Stimulated activated naive CD8-positive, alpha-beta T cell treated with anti-CD3 and anti-CD28 coated beads, Interleukin-15, Interleukin-2, amounts not matched to agents 100 ng/mL and 50 ng/mL, for 24 hours (primary cell): ENCODE data around the gene SRGAP3.

Source experiments
- H3K27ac Mint-ChIP-seq: one replicate; pipeline ENCODE4 v1.8.0; 2021; ENCODE audit warnings: mild to moderate bottlenecking, mixed read lengths
- H3K27me3 Mint-ChIP-seq: one replicate; pipeline ENCODE4 v1.8.0; 2021; ENCODE audit warnings: mixed read lengths
- H3K36me3 Mint-ChIP-seq: one replicate; pipeline ENCODE4 v1.8.0; 2021; ENCODE audit warnings: low read depth, mixed read lengths
- H3K4me1 Mint-ChIP-seq: one replicate; pipeline ENCODE4 v1.8.0; 2021; ENCODE audit warnings: low read depth, mixed read lengths
- H3K4me3 Mint-ChIP-seq: one replicate; pipeline ENCODE4 v1.8.0; 2021; ENCODE audit warnings: mild to moderate bottlenecking, mixed read lengths
- H3K9me3 Mint-ChIP-seq: one replicate; pipeline ENCODE4 v1.8.0; 2021; ENCODE audit warnings: mixed read lengths

Gene SRGAP3

GRCh38 chr3:9037144-9037711 lies 212.2 kb downstream of the SRGAP3 start:
- H3K27me3 Mint-ChIP-seq = no peaks in the 10 kb centered on the region
- H3K9me3 Mint-ChIP-seq = no peaks in the 10 kb centered on the region
- H3K4me1 Mint-ChIP-seq = no peaks in the 10 kb centered on the region
- no peak overlapping the region for H3K4me3 Mint-ChIP-seq
- H3K36me3 Mint-ChIP-seq = no peaks in the 10 kb centered on the region
- H3K27ac Mint-ChIP-seq = no peak overlapping the region

GRCh38 chr3:9036404-9037131 lies 212.9 kb downstream of the SRGAP3 start:
- Mint-ChIP-seq H3K27me3 (no peaks in the 10 kb centered on the region), H3K9me3 (no peaks in the 10 kb centered on the region), H3K27ac (no peak overlapping the region), H3K4me3 (no peak overlapping the region), H3K4me1 (no peaks in the 10 kb centered on the region), H3K36me3 (no peaks in the 10 kb centered on the region)

- Mint-ChIP-seq H3K4me1 (no peaks in the 10 kb centered on the region), H3K4me3 (no peak overlapping the region), H3K27me3 (no peaks in the 10 kb centered on the region), H3K36me3 (no peaks in the 10 kb centered on the region), H3K27ac (no peak overlapping the region), H3K9me3 (no peaks in the 10 kb centered on the region)
Observed at GRCh38 chr3:9035961-9036360, 213.5 kb downstream of the SRGAP3 start.

- H3K36me3 Mint-ChIP-seq = no peaks in the 10 kb centered on the region
- no peak overlapping the region for H3K4me3 Mint-ChIP-seq
- H3K27ac Mint-ChIP-seq = no peak overlapping the region
- no peaks in the 10 kb centered on the region for H3K9me3 Mint-ChIP-seq
- H3K27me3 Mint-ChIP-seq = no peaks in the 10 kb centered on the region
- no peaks in the 10 kb centered on the region for H3K4me1 Mint-ChIP-seq
Observed at GRCh38 chr3:9035473-9035872, 214.0 kb downstream of the SRGAP3 start.

- no peaks in the 10 kb centered on the region for H3K27me3 Mint-ChIP-seq
- no peak overlapping the region for H3K4me3 Mint-ChIP-seq
- no peaks in the 10 kb centered on the region for H3K9me3 Mint-ChIP-seq
- no peak overlapping the region for H3K27ac Mint-ChIP-seq
- no peaks in the 10 kb centered on the region for H3K4me1 Mint-ChIP-seq
- H3K36me3 Mint-ChIP-seq = no peaks in the 10 kb centered on the region
Observed at GRCh38 chr3:9033867-9034266, 215.6 kb downstream of the SRGAP3 start.

GRCh38 chr3:9032231-9032777 lies 217.1 kb downstream of the SRGAP3 start:
- no peaks in the 10 kb centered on the region for H3K9me3 Mint-ChIP-seq
- H3K4me3 Mint-ChIP-seq = no peak overlapping the region
- no peaks in the 10 kb centered on the region for H3K27me3 Mint-ChIP-seq
- H3K27ac Mint-ChIP-seq = no peak overlapping the region
- no peaks in the 10 kb centered on the region for H3K4me1 Mint-ChIP-seq
- H3K36me3 Mint-ChIP-seq = no peaks in the 10 kb centered on the region

- Mint-ChIP-seq H3K27ac (no peak overlapping the region), H3K27me3 (no peaks in the 10 kb centered on the region), H3K4me3 (no peak overlapping the region), H3K9me3 (no peaks in the 10 kb centered on the region), H3K36me3 (no peaks in the 10 kb centered on the region), H3K4me1 (no peaks in the 10 kb centered on the region)
Observed at GRCh38 chr3:9030034-9030433, 219.4 kb downstream of the SRGAP3 start.

GRCh38 chr3:9028134-9028533 lies 221.3 kb downstream of the SRGAP3 start:
- Mint-ChIP-seq H3K4me1 (no peaks in the 10 kb centered on the region), H3K4me3 (no peak overlapping the region), H3K27me3 (no peaks in the 10 kb centered on the region), H3K36me3 (no peaks in the 10 kb centered on the region), H3K27ac (no peak overlapping the region), H3K9me3 (no peaks in the 10 kb centered on the region)

- no peaks in the 10 kb centered on the region for H3K27me3 Mint-ChIP-seq
- H3K27ac Mint-ChIP-seq = no peak overlapping the region
- no peaks in the 10 kb centered on the region for H3K4me1 Mint-ChIP-seq
- H3K4me3 Mint-ChIP-seq = no peak overlapping the region
- H3K36me3 Mint-ChIP-seq = no peaks in the 10 kb centered on the region
- H3K9me3 Mint-ChIP-seq = no peaks in the 10 kb centered on the region
Observed at GRCh38 chr3:9026320-9027045, 223.0 kb downstream of the SRGAP3 start.

GRCh38 chr3:9024341-9024740 lies 225.1 kb downstream of the SRGAP3 start:
- Mint-ChIP-seq H3K27me3 (no peaks in the 10 kb centered on the region), H3K27ac (no peak overlapping the region), H3K4me1 (no peaks in the 10 kb centered on the region), H3K4me3 (no peak overlapping the region), H3K9me3 (no peaks in the 10 kb centered on the region), H3K36me3 (no peaks in the 10 kb centered on the region)

GRCh38 chr3:9023226-9023590 lies 226.2 kb downstream of the SRGAP3 start:
- Mint-ChIP-seq H3K4me1 (no peaks in the 10 kb centered on the region), H3K27me3 (no peaks in the 10 kb centered on the region), H3K4me3 (no peak overlapping the region), H3K27ac (no peak overlapping the region), H3K9me3 (no peaks in the 10 kb centered on the region), H3K36me3 (no peaks in the 10 kb centered on the region)

GRCh38 chr3:9022305-9023225 lies 226.9 kb downstream of the SRGAP3 start:
- H3K27me3 Mint-ChIP-seq = no peaks in the 10 kb centered on the region
- H3K27ac Mint-ChIP-seq = no peak overlapping the region
- H3K9me3 Mint-ChIP-seq = no peaks in the 10 kb centered on the region
- no peak overlapping the region for H3K4me3 Mint-ChIP-seq
- no peaks in the 10 kb centered on the region for H3K36me3 Mint-ChIP-seq
- no peaks in the 10 kb centered on the region for H3K4me1 Mint-ChIP-seq

- Mint-ChIP-seq H3K9me3 (no peaks in the 10 kb centered on the region), H3K4me1 (no peaks in the 10 kb centered on the region), H3K27ac (no peak overlapping the region), H3K4me3 (no peak overlapping the region), H3K27me3 (no peaks in the 10 kb centered on the region), H3K36me3 (no peaks in the 10 kb centered on the region)
Observed at GRCh38 chr3:9021271-9022009, 228.0 kb downstream of the SRGAP3 start.

- no peaks in the 10 kb centered on the region for H3K27me3 Mint-ChIP-seq
- H3K4me1 Mint-ChIP-seq = no peaks in the 10 kb centered on the region
- H3K27ac Mint-ChIP-seq = no peak overlapping the region
- H3K36me3 Mint-ChIP-seq = no peaks in the 10 kb centered on the region
- no peak overlapping the region for H3K4me3 Mint-ChIP-seq
- no peaks in the 10 kb centered on the region for H3K9me3 Mint-ChIP-seq
Observed at GRCh38 chr3:9020426-9020825, 229.0 kb downstream of the SRGAP3 start.
